Head of caudate nucleus (tissue), 42 donors: Measurements from ENCODE around the gene TXNIP.

ENCODE experiments used
- DNase-seq, 42 donors: peaks; one replicate each; pipeline versions ENCODE4 v3.0.0 to v3.0.0-alpha.2; 2020 to 2021; ENCODE audit warnings: mixed read lengths in 7 of 42
- intact Hi-C: fragments of 100-400 bp; cut with DNase I; formaldehyde crosslinking; loops from one replicate; pipeline ENCODE4 v1.15.0; 2022

Gene TXNIP

DNA sequence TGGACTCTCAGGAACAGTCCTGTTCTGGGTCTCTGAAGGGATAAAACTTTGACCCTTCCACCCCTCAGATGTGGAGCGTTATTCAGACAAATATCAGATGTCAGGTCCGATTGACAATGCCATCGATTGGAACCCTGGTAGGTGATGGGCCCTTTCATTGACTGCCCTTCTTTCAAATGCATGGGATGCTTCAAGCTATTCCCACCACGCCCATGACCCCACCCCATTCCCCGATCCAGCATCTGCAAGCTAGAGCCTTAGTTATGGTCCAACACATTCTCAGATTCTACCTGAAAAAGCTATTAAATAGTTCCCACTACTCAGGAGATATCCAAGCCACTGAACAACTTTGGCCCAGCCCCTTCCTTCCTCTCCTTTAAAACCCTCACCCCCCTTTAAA is 19.4 kb downstream of the TXNIP start:
- DNase-seq: peak in 1 of 42 donors; percentile 19
- intact Hi-C loops: loop anchor here (2.0 kb wide), 1 partner anchor 36 kb away; no protein-coding TSS in a partner anchor

DNA sequence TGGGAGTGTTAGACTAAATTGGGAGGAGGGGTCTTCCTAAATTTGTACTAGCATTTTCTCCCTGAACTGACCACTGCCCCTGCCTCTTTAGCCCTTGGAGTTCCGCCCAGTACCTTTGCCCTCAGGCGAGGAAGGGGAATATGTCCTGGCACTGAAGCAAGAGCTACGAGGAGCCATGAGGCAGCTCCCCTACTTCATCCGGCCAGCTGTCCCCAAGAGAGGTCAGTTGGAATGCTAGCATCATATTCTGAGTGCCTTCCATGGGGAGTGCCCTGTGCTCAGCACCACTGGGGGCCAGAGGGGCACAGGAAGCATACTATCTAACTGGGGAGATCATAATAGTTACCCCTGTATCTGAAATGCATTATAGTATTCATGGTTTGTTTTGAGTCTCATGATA is 21.2 kb downstream of the TXNIP start:
- DNase-seq: peak in 1 of 42 donors; percentile 14

DNA sequence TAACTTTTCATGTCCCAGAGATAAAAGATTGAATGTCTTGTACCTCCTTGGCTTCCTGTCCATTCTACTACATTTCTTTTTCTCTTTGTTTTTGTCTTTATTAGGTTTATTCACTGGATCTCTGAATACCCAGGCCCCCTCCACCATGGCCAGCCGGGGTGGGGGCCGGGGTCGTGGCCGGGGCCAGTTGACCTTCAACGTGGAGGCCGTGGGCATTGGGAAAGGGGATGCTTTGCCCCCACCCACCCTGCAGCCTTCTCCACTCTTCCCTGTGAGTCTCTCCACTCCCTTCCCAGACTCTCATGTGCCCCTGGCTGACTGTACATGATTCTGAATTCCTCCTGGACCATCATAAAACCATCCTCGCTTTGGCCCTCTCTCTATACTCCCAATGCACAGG is 21.7 kb downstream of the TXNIP start:
- peak in 1 of 42 donors; percentile 7 for DNase-seq
- intact Hi-C loops: no loop called here

More for the DNA sequence above, 21.2 kb downstream of the TXNIP start:
- intact Hi-C loops: no loop called here

DNA sequence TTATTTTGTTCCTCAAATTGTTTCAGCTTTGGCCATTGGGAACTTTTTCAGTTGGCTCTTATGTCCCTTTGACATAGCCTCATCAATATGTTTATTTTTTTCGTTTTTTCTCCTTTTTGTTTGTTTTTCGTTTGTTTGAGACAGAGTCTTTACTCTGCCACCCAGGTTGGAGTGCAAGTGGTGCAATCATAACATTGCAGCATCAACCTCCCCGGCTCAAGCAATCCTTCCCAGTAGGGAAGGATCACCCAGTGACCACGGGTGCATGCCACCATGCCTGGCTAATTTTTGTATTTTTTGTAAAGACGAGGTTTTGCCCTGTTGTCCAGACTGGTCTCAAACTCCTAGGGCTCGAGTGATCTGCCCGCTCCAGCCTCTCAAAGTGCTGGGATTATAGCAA is 23.8 kb downstream of the TXNIP start:
- no peak for DNase-seq
- intact Hi-C loops: no loop called here

DNA sequence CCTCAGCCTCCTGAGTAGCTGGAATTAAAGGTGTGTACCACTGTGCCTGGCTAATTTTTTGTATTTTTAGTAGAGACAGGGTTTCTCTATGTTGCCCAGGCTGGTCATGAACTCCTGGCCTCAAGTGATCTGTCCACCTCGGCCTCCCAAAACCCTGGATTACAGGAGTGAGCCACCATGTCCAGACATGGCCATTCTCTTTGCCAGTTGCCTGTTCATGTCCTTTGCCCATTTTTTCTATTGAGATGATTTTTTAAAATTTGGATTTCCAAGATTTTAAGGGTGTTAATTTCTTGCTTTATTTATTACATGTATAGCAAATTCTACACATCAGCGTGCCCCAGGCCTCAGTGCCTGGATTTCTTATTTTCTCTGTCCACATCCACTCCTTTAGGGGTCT is 29.1 kb downstream of the TXNIP start:
- intact Hi-C loops: no loop called here
- no peak for DNase-seq

DNA sequence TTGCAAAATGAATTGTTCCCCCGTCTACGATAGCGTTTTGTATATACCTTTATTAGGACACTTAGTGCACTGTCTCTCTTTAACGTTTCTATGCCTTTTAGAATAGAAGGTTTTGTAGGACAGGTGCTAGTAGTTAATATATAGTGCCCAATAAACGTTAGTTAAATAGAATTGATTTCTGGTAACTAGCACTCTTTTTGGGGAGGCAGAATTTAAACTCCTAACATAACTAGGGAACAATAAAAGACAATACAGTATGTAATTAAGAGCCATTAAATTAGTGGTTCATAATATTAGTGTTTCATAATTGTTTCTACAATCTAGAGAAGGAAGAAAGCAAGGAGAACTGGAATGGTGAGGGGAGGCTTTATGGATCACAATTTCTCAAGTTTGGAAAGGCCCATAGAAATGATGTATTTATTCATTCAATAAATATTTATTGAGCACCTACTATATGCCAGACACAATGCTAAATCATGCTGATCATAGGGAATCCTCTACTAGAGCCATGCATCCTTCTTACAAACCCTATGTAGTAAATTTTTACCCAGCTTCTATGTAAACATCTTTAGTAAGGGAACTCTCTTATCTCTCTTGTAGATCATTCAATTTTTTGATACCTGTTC is 31.1 kb downstream of the TXNIP start:
- intact Hi-C loops: no loop called here
- DNase-seq: no peak

DNA sequence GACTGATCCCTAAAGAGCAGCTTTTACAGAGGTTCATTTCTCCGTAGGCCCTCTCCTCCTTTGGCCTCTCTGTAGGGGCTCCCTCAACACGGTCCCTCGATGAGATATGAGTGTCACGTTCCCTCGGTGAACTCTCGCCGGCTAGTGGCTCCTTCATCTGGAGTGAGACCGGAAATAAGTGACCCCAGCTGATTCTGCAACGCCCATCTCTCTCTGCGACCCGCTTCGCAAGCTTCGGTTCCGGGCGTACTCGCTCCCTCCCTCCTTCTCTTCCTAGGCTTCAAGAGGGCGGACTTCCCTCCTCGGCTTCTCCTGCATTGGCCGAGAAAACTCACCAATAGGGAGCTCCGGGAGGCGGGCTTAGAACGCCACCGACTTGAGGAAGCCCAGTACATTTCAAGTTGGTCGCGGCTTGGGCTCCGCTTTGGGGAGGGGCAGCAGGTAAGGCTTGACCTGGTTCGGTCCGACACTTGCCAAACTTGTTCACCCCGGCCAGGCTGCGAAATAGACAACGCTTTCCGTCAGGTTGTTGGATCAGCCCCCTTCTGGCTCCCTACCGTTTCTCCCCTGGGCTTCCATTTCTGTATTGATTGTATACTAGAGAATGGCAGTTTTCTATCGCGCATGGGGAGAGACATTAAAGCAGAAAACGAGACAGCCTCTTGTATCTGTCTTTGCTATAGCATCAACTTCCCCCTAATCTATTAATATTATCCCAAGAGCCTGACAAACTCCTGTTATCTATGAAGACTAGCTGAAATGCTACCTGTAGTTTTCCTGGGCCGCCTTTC is 31.9 kb downstream of the TXNIP start, which contains the start of the genes ANKRD34A and POLR3GL:
Gene ANKRD34A (minus strand): TSS at position 248 of the 791 bp plus-strand sequence. CDS start 2,816 bp downstream, outside the sequence.
Gene POLR3GL (plus strand): TSS at position 363 of the 791 bp plus-strand sequence. CDS start 10,176 bp downstream, outside the sequence.
- DNase-seq: peak; percentile 85 to 99 (median 97)
- intact Hi-C loops: loop anchor here (5.0 kb wide), 1 partner anchor 33 kb away; the partner anchor contains the start of gene TXNIP

DNA sequence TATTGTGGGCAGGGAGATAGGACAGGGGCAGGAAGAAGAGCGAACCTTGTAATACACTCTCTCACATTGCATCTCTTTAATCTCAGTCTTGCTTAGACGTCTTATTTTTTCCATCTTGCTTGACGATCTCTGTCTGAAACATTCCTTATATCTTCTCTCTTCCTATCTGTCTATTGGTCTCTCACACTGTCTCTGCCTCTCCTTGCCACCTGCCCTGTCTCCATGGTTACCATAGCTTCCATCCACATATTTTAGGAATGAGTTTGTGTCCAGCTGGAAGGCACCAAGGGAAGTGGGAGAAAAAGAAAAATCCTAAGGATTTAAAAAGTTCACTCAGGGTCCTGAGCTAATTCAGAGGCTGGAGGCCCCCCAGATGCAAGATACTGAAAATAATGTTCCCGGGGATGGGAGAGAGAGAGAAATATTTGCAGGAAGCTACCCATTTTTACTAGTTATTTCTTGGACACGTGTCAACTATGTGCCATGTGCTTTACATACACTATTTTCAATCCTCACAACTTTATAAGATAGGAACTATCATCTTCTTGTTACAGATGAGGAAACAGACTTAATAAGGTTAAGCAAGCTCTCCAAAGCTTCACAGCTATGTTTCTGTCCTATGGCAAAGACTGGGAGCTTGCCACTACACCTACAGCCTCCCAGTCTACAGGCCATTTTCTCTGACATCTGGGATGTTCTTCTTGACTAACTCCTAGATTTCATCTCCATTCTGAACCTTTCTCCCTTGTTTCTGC is 32.9 kb downstream of the TXNIP start:
- intact Hi-C loops: loop anchor here (5.0 kb wide), 1 partner anchor 34 kb away; the partner anchor contains the start of gene TXNIP
- peak in 2 of 42 donors; percentile 10 to 36 for DNase-seq

DNA sequence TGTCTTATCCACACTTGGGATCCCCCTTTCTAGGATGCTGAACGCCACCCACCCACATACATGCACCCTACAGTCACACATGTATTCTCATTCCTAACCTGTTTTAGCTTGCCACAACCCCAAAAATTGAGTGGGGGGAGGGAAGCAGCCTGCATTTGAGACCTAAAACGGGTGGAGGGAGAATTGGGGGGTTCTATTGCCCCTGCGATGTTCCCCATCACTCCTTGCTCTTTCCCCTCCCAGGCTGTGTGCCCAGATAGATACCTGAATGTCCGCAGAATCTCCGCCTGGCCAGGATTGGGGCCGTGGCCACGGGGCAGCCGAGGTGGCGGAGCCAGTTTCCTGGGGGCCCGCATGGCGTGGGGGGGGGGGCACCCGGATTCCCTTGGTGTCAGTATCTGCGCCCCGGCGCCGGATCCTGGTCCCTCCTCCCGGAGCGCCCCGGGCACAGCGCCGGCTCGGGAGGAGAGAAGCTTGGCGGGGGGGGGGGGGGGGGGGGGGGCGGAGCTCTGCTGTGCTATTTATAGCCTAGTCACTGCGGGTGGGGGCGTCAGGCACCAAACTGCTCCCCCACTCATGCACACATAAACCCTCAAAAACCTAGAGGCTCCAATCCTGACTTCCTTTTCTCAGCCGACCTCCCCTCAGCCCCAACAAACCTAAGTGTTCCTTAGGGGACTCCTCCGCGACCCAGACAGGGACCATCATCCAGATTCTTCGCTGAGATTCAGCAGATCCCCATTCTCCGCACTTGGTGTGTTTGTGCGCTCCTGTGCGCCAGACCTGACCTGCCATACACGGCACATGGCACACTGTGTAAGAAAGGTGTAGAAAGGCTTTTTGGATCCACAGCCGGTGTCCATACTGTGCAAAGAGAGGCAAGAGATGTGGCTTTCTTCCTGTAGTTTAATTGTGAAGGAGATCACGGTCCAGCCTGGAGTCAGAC is 33.9 kb downstream of the TXNIP start:
- peak; percentile 67 to 90 (median 80) for DNase-seq
- intact Hi-C loops: loop anchor here (5.0 kb wide), 1 partner anchor 35 kb away; the partner anchor contains the start of gene TXNIP

DNA sequence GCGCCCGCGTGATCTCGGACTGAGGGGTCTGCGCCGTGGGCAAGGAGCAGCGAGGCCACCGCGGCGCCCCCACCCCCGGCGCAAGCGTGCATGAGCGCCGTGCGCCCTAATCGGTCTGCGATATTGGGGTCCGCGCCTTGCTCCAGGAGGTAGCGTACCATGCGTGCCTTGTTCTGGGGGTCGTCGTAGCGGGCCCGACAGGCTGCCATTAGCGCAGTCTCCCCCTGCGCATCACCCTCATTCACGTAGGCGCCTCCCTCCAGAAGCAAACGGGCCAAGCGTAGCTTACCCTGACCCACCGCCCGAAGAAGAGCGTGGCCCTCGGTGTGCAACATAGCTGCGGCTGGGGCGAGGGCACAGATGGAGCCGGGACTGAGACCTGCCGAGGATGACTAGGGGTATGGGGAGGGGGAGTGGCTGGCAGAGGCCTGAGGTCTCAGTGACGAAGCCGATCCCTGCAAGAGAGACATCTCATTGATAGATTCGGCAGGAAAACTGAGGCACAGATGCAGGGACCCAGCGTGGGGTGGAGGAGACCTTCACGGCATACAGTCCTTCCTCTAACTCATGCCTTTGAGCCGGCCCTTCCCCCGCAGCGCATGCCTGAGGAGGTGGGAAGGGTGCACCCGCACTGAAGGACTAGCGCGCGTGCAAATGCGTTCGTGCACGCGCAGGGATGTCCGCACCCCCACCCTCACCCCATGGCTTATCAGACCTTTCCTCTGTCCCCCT is 34.8 kb downstream of the TXNIP start:
- DNase-seq: peak; percentile 46 to 90 (median 74)
- intact Hi-C loops: loop anchor here (5.0 kb wide), 1 partner anchor 36 kb away; the partner anchor contains the start of gene TXNIP

DNA sequence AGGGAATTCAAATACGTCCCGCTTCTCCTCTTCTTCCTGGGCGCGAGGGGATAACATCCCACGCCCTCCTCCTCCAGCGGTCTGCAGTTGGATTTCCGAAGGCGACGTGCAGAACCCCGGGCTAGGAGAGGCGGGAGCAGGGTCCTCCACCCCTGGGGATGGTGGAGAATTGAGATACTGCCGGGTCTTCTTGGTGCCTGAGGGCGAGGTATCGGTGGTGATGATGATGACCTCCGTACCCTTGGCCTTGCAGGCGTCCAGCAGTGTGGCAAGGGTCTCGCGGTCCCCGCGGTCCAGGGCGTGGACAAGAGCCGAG is 35.3 kb downstream of the TXNIP start:
- DNase-seq: peak in 5 of 42 donors; percentile 9 to 42 (median 27)
- intact Hi-C loops: loop anchor here (5.0 kb wide), 1 partner anchor 36 kb away; the partner anchor contains the start of gene TXNIP

DNA sequence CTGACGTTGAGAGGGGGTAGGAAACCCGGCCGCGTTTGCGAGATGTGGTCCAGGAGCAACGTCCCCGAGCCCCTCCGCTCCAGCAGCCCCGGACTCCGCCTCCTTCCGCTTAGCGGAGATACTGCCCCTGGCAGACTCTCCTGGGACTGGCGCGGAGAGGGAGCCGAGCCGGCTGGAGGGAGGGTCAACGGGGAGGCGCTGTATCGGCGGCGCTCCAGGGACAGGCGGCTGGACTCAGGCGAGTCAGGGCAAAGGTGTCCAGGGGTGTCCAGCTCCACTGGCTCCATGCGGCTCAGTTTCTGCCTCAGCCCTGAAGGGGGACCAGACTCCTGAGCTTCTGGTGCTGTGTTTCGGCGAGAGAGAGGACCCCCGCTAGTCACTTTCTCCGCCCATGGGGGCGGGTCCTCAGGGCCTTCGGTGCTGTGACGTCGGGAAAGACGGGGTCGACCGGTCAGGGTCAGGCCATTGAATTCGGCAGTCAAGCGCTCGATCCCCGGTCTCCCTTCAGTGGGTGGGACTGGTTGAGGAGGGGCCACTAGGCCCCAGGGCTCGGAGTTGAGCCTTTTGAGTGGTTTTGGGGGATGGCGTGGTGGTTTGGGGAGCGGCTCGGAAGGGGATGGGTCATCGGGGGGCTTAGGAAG is 35.8 kb downstream of the TXNIP start:
- peak; percentile 37 to 87 (median 74) for DNase-seq
- intact Hi-C loops: loop anchor here (5.0 kb wide), 1 partner anchor 37 kb away; the partner anchor contains the start of gene TXNIP

DNA sequence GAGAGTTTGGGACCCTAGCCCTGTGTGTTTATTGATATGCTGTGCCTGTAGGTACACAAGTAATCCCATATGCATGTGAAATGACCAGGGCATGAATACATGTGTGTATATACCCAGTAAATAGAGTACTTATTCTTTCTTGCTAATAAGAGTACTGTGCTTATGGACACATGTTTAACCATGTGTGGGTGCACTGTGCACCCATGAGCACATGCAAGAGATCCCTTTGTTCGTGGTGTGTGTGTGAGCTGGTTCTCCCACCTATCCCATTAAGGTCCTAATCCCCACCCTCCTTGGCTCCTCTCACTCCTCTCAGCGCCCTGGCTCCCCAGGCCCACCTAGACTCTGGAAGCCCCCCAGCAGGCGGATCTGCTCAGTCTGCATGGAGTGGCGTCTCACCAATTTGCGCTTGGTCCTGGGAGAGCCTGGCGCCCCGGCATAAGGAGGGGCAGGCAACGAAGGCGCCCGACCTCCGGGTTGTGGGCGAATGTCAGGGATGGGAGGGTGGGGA is 36.4 kb downstream of the TXNIP start:
- DNase-seq: no peak
- intact Hi-C loops: loop anchor here (5.0 kb wide), 1 partner anchor 37 kb away; the partner anchor contains the start of gene TXNIP

DNA sequence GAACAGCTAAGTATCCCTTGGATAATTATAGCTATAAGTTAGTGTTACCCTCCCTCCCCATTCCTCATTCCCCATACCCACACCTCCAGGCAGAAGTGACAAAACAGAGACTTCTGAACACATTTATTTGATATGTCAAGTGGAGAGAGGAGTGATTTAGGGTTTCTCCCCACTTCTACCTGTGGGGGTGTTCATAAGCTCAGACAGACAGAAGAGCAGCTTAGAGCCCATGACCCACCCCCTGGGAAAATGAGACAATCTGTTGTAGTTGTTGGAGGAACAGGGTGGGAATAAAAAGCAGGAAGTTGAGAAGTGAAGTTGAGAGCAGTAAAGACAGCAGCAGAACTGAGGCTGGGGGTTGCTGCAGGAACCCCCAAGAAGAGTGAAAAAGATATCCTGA is 37.0 kb downstream of the TXNIP start:
- peak in 1 of 42 donors; percentile 12 for DNase-seq
- intact Hi-C loops: no loop called here

DNA sequence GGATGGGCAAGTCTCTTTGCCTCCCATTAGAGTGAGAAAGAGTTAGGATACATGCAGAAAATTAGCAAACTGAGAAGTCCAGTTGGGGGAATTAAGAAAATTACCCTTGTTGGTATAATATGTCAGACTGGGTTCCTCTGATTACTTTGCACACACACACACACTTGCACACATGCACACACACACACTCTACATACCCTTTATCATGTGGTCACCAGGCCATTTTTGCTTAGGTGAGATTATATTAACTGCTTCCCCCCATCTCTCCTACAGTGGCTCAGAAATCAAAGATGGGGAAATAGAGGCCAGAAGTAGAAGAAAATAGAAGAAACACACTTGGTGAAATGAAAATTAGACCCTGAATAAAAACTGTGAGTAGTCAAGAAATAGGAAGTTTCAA is 37.6 kb downstream of the TXNIP start:
- DNase-seq: peak in 1 of 42 donors; percentile 17
- intact Hi-C loops: no loop called here
